HG02678 (cell line): Measurements from ENCODE around the gene TMBIM1.

Experiments
- ATAC-seq: cut with Tn5 transposase; IDR thresholded peaks from one replicate; pipeline ENCODE4 v1.9.1; 2021; ENCODE audit warnings: mild to moderate bottlenecking, moderate library complexity; ENCODE audit not compliant: unreplicated experiment

The TMBIM1 gene

GRCh38 chr2:218293715-218294429, 1.6 kb upstream of the TMBIM1 start:
- no peak for ATAC-seq

GRCh38 chr2:218291318-218292047, 820 bp downstream of the TMBIM1 start:
- no peak for ATAC-seq

GRCh38 chr2:218290316-218291261, 1.7 kb downstream of the TMBIM1 start:
- ATAC-seq = peak; percentile 60

- no peak for ATAC-seq
These were observed 2.5 kb downstream of the TMBIM1 start for GRCh38 chr2:218289639-218290315.

GRCh38 chr2:218286570-218287459, 5.5 kb downstream of the TMBIM1 start:
- peak; percentile 61 for ATAC-seq

- ATAC-seq = no peak
These were observed 6.7 kb downstream of the TMBIM1 start for GRCh38 chr2:218285604-218286003.

- ATAC-seq = peak; percentile 46
These were observed 8.0 kb downstream of the TMBIM1 start for GRCh38 chr2:218284106-218284811.

GRCh38 chr2:218282173-218282991, 9.9 kb downstream of the TMBIM1 start:
- no peak for ATAC-seq

GRCh38 chr2:218281449-218281848, 10.9 kb downstream of the TMBIM1 start:
- no peak for ATAC-seq

- ATAC-seq = no peak
These were observed 11.9 kb downstream of the TMBIM1 start for GRCh38 chr2:218280260-218280870.

- no peak for ATAC-seq
These were observed 13.6 kb downstream of the TMBIM1 start for GRCh38 chr2:218278531-218279360.

- no peak for ATAC-seq
These were observed 14.4 kb downstream of the TMBIM1 start for GRCh38 chr2:218277921-218278320.

GRCh38 chr2:218276986-218277755, 15.1 kb downstream of the TMBIM1 start:
- ATAC-seq = no peak

GRCh38 chr2:218275371-218276072, 16.8 kb downstream of the TMBIM1 start:
- ATAC-seq = no peak

- ATAC-seq = no peak
These were observed 17.7 kb downstream of the TMBIM1 start for GRCh38 chr2:218274586-218274985.

- no peak for ATAC-seq
These were observed 18.4 kb downstream of the TMBIM1 start for GRCh38 chr2:218273908-218274249.
